DMS153 (cell line): ENCODE measurements around the gene OLFML2B.

Experiments
- DNase-seq: peaks from one replicate; lab custom pipeline; 2025; lab: John Stamatoyannopoulos, UW

OLFML2B gene

DNA sequence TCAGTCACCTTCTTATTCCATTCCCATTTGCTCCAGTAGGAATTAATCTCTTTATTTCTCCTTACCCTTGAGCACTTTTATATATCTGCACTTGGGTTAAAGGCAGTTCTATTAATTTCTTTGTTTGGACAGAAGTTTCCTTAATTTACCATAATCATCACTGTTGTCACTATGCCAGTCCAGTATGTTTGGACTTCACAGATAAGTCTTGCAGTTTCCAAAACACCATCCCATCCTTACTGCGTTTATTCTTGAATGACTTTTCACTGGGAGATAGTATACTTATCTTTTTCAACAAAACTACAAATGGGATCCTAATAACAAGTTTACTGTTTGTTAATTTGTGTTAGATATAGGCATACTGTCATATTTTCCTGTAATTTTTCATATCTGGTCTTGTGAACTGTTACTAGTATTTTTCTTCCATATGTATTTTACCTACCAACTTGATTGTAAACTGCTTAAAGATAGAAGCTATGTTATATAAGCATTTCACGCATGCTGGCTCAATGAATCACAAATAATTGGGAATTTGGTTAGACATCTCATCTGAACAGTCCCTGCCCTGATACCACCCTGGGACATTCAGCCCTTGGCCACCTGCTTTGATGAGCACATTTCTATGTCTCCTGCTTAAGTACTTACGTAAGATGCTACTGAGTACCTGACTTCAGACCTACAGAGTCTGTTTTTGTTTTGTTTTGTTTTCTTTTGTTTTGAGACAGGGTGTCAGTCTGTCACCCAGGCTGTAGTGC is 78.2 kb downstream of the OLFML2B start:
- DNase-seq, result no peak

DNA sequence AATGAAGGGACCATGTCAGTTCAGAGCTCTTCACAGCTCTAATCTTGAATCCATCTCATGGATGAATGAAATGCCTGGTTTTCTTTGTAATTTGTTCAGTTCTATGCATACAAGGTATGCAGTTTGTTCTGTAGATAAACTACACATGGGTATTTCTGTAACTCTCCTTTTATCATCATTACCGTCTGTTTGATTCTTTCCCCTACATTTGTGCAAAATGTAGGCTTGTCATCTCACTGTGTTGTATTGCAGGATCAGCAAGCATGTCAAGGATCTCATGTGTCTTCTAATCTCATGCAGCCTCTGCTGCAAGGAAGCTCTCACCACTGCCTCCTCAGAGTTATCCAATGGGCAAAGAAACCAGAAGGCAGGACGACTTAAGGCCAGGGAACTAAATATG is 79.3 kb downstream of the OLFML2B start:
- no peak for DNase-seq

DNA sequence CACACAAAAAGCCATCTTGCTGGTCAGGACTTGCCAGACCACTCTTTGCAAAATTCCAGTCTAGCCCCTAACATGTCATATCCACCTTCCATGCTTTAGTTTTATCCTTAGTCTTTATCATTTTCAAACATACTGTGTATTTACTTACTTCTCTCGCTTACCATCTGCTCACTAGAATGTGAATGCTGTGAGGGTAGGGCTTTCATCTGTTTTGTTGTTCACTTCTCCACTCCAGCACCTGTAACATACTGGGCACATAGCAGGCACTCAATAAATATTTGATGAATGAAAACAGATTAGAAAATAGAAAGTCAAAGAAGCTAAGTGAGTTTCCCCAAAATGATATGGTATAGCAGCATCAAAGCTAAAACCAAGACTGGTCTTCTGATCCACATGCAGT is 79.9 kb downstream of the OLFML2B start:
- peak; percentile 78 for DNase-seq

DNA sequence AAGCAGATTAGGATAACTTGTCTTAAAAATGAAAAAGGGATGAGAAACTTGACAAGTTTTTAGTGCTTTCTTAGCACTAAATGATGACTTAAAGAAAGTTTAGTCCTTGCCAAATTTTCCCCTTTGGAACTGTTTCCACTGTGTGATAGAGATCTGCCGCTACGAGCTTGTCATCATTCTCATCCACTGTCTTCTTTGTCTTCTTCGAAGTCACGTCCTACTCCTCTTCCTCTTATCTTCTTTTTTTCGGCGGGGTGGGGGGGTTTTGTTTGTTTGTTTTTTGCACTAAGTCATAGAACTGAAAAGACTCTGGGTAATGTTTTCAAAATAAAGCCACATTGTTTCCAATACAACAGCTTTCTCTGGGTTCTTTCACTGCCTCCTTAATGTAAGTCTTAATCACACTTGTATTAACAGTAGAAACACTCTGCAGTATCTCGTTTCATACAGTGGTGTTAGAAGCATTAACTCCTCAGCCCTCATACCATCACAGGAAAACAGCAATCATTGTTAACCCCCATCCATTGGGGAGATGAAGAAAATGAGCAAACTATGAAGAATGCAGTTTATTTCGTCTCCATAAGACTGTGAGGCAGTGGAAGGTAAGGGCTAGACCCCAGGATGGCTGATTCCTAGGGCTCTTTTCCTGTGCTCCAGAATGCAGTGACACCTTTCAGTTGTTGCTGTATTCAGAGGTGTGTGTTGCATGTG is 81.8 kb downstream of the OLFML2B start:
- DNase-seq, result no peak

DNA sequence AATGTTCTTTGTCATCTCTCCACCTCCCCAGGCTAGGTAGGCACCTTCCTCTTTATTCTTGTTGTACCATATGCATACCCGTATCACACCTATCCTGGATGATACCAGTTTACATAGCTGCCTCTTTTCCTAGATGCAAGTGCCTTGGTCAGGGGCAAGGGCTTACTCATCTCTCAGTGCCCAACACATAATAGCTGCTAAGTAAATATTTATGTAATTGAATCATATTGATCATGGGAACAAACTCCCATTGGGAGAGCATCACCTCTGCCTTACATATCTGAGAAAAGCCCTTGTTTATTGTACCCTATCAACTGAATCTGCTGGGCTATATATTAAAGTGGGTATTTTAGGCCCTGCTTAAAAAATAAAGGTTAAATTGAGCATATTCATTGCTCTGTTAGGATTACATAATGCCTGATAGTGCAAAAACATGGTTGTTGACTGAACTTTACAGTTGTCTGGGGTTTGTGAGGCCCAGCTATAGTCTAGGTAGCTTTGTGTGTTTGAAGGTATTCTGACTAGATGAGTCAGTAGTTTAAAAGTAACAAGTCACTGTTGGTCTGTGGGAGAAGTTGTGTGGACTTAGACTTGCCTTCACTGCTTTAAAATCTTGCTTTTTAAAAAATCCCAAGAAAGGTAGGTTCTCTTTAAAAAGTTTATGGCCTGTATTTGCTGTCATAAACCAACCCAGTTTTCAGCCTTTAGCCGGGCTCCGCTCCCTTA is 82.6 kb downstream of the OLFML2B start:
- DNase-seq, result no peak

DNA sequence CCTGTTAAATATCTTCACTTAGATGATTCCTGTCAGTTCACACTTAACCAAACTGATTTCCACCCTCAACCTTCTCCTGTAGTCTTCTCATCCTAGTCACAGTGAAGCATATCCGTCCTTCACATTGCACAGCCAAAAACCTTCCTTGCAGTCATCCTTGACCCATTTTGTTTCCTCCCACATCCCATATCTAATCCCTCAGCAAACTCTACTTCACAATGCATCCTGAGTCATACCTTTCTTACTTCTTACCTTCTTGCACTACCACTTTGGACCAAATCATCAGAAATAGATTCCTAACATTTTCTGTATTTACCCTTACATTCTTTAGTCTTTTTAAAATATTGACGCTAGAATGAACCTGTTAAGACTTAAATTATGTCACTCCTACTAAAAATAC is 86.9 kb downstream of the OLFML2B start:
- DNase-seq, result no peak

DNA sequence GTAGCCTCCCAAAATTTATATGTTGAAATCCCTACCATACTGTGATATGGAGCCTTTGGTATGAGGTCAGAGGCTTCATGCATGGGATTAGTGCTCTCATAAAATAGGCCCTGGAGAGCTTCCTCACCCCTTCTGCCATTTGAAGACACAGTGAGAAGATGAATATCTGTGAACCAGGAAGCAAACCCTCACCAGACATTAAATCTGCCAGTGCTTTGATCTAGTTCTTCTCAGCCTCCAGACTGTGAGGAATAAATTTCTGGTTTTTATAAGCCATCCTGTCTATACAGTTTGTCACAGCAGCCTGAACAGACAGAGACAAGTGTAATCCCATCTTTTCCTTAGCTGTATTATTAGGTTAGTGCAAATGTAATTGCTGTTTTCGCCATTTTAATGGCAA is 88.4 kb downstream of the OLFML2B start:
- DNase-seq, result no peak

DNA sequence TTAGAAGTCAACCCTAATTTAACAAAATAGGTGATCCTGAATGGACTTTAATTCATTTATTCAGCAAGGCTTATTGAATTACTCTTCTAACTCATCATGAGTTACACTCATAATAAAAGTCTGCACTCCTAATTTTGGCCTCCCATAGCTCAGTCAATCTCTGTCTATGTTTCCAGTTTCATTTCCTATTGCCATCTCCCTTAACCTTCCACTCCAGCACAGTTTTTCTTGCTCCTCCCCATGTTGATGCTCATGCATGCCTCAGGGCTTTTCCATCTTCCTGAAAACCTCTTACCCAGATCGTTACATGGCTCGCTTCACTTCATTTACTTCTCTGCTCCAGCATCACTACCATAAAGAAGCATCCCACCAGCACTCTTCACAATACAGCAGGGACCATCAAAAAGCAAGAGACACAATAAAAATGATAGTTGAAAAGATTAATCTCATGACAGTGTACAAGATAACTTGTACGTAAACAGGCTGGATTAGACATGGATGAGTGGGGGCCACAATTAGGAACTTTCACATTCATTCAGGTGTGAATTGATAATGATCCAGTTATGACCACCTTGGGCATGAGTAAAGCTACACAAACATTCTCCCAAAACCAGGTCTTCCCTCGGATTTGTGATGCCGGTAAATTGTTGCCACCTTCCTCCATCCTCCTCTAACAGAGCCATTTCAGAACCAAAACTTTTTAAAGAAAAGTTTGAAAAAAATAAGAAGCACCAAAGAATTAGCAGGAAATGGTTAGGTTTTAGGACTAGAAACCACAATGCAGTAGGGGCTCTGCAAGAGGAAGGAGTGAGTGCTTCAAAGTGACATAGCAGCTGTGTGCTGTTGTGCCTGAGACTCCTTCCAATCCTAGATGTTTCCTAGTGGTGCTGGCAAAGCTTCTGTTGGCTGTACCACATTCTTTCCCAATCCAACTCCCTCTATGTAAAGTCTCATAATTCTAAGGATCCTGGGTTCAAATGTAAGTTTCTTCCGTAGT is 89.8 kb downstream of the OLFML2B start:
- no peak for DNase-seq
